Psoas muscle (tissue), 8 donors: ENCODE measurements around the gene SRPK3. TPM values are rescaled to one million over a fixed set of nuclear protein-coding genes. Genes with fewer than 3 reads are reported as not detected.
A peak's percentile ranks its signal among the peaks of the same experiment; 100 is the strongest.

ENCODE experiments used
- ATAC-seq, 4 donors: fragments of 200-7000 bp; cut with Tn5 transposase; one replicate each; pipeline ENCODE4 v1.9.1; 2020; ENCODE audit warnings: moderate library complexity in 3 of 4, mild to moderate bottlenecking in 2 of 4
- DNase-seq, 2 donors: peaks; one replicate each; pipeline ENCODE4 v3.0.0-alpha.2; 2020
- H3K27ac ChIP-seq: fragments of 200-600 bp; one replicate; pipeline ENCODE4 v1.8.0; 2022
- H3K27me3 ChIP-seq, 3 donors: fragments of 200-600 bp in 1 of 3; one replicate each; pipeline versions ENCODE4 v1.6.1 to v1.8.0; 2013 to 2022; ENCODE audit warnings: low read length in 2 of 3, mild to moderate bottlenecking in 2 of 3, moderate library complexity in 1 of 3; ENCODE audit not compliant: insufficient read depth in 3 of 3
- H3K36me3 ChIP-seq, 2 donors: fragments of 200-600 bp in 1 of 2; one replicate each; pipeline versions ENCODE4 v1.6.1 to v1.8.0; 2013 to 2022; ENCODE audit warnings: low read depth in 1 of 2, mild to moderate bottlenecking in 1 of 2, moderate library complexity in 1 of 2; ENCODE audit not compliant: insufficient read depth in 1 of 2
- H3K4me1 ChIP-seq: fragments of 200-600 bp; one replicate; pipeline ENCODE4 v1.8.0; 2022
- H3K4me3 ChIP-seq: fragments of 200-600 bp; one replicate; pipeline ENCODE4 v1.8.0; 2022; ENCODE audit warnings: mild to moderate bottlenecking
- H3K9me3 ChIP-seq: fragments of 200-600 bp; one replicate; pipeline ENCODE4 v1.8.0; 2022
- CTCF ChIP-seq: fragments of 200-600 bp; IDR thresholded peaks from one replicate; pipeline ENCODE4 v1.8.0; 2022; ENCODE audit warnings: antibody characterized with exemption
- WGBS, 3 donors: extraction: QIAGEN DNeasy Blood & Tissue Kit; methylation state at CpG; one replicate each; pipeline versions ENCODE4 v1.1.6 to v1.1.7; 2013; 5-methylcytosine and 5-hydroxymethylcytosine counted together
- intact Hi-C, 2 donors: fragments of 100-400 bp; cut with DNase I; formaldehyde crosslinking; loops; one replicate each; pipeline versions ENCODE4 v1.11.0 to v1.14.2; 2022
- polyA plus RNA-seq, 3 donors: library from polyadenylated mRNA; stranded (reverse); fragments of 200-250 nt; gene quantifications; one replicate each; pipeline ENCODE4 v1.2.3, GENCODE V29; 2013
- total RNA-seq, 4 donors: library from RNA; stranded (reverse); fragmentation: NEBNext Ultra II Directional in 2 of 4; extraction: Animal tissue kit (Norgen Biotek cat#: 25700) in 2 of 4; gene quantifications; one replicate each; pipeline versions ENCODE4 v1.2.1 to v1.2.4, GENCODE V29; 2021 to 2023
- donor health status: healthy with polysubstance abuse.
- donor health status: DM: no; HTN: no; CAD: no; lungs with moderate emphysema.
- donor health status: Bipolar disorder and iron deficiency.
- donor health status: healthy.
- donor health status: DM: yes; HTN: yes; CAD: no.
- donor health status: DM: no; HTN: no; CAD: no.
- donor health status: DM: no; HTN: no; CAD: no.
- donor health status: DM: yes; HTN: yes; CAD: no.

Gene SRPK3
- total and polyA plus RNA-seq, 7 donors, result 14.5 to 140 (median 43.7) TPM

GRCh38 chrX:153804100-153804595 is 23.3 kb downstream of the SRPK3 start:
- Histone ChIP-seq H3K4me3 (no peak overlapping the region), H3K36me3 (no peaks in the 10 kb centered on the region), H3K9me3 (no peaks in the 10 kb centered on the region), H3K27ac (no peak overlapping the region), H3K4me1 (no peaks in the 10 kb centered on the region), H3K27me3 (peaks cover 0 to 10% (median 0%) of the 10 kb centered on the region in 3 donors)
- no peak for ATAC-seq
- intact Hi-C loops, result no loop called here
- no peak for TF ChIP-seq CTCF
- 93 to 94% (median 93%) methylated on average over 19 to 34 of the region's 34 CpGs for WGBS, 3 donors
- peak in 1 of 2 donors; percentile 34 for DNase-seq

- no peak for ATAC-seq
- Histone ChIP-seq H3K27ac (no peak overlapping the region), H3K4me1 (no peaks in the 10 kb centered on the region), H3K4me3 (no peak overlapping the region), H3K36me3 (no peaks in the 10 kb centered on the region), H3K27me3 (peaks cover 0 to 10% (median 0%) of the 10 kb centered on the region in 3 donors), H3K9me3 (no peaks in the 10 kb centered on the region)
- WGBS, 3 donors, result 88 to 95% (median 92%) methylated on average over 10 to 25 of the region's 25 CpGs
- peak in 1 of 2 donors; percentile 23 for DNase-seq
- no peak for TF ChIP-seq CTCF
- intact Hi-C loops, result no loop called here
Observed at GRCh38 chrX:153804621-153805020, 23.8 kb downstream of the SRPK3 start.

GRCh38 chrX:153805436-153805835 is 24.6 kb downstream of the SRPK3 start:
- Histone ChIP-seq H3K9me3 (no peaks in the 10 kb centered on the region), H3K27ac (no peak overlapping the region), H3K27me3 (peaks cover 0 to 10% (median 0%) of the 10 kb centered on the region in 3 donors), H3K36me3 (no peaks in the 10 kb centered on the region), H3K4me1 (no peaks in the 10 kb centered on the region), H3K4me3 (no peak overlapping the region)
- no peak for TF ChIP-seq CTCF
- ATAC-seq, result no peak
- 87 to 90% (median 89%) methylated on average over 12 to 13 of the region's 13 CpGs for WGBS, 3 donors
- DNase-seq, result no peak
- intact Hi-C loops, result no loop called here

GRCh38 chrX:153806999-153807575 is 26.2 kb downstream of the SRPK3 start:
- WGBS, 3 donors, result 77 to 86% (median 79%) methylated on average over 12 to 28 of the region's 28 CpGs
- H3K27ac ChIP-seq, result no peak overlapping the region
- H3K4me1 ChIP-seq, result no peaks in the 10 kb centered on the region
- H3K4me3 ChIP-seq, result no peak overlapping the region
- intact Hi-C loops, result no loop called here
- no peaks in the 10 kb centered on the region for H3K36me3 ChIP-seq
- H3K9me3 ChIP-seq, result no peaks in the 10 kb centered on the region
- DNase-seq, result no peak
- ATAC-seq, result peak; percentile 37 to 62 (median 44)
- no peak for TF ChIP-seq CTCF
- peaks cover 0 to 18% (median 0%) of the 10 kb centered on the region in 3 donors for H3K27me3 ChIP-seq

- Histone ChIP-seq H3K27me3 (peaks cover 0 to 21% (median 0%) of the 10 kb centered on the region in 3 donors), H3K9me3 (no peaks in the 10 kb centered on the region), H3K36me3 (no peaks in the 10 kb centered on the region), H3K27ac (no peak overlapping the region), H3K4me1 (no peaks in the 10 kb centered on the region), H3K4me3 (no peak overlapping the region)
- DNase-seq, result no peak
- no peak for ATAC-seq
- no peak for TF ChIP-seq CTCF
- intact Hi-C loops, result no loop called here
- WGBS, 3 donors, result 93 to 94% (median 94%) methylated on average over 10 to 19 of the region's 19 CpGs
Observed at GRCh38 chrX:153807976-153808375, 27.1 kb downstream of the SRPK3 start.
